ENCODE results near the gene DIP2B. TPM values are rescaled to one million over a fixed set of nuclear protein-coding genes. Genes with fewer than 3 reads are reported as not detected.

The DIP2B gene
- total RNA-seq, 1 donor from 2014 or later, result 28.6 TPM

DNA sequence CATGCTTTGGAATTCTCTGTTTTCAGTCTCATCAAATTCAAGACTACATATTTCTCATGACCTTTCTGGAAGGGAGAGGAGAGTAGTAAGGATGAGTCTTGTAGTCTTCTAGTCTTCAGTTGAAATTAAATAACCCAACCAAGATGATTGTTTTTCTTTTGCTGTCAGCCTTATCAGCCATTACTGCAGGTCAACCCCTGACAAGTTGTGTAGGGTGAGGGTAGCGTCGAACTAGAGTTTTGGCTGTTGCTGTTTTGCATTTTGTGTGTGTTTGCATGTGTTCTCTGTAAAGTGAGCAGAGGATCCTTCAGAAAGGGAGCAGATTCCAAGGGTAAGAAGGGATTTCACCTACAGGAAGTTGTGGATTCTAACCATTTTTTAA is 28.4 kb downstream of the DIP2B start:
- ATAC-seq, result no peak
- DNase-seq, result no peak
- H3K4me1 ChIP-seq, result peaks cover 33% of the 10 kb centered on the region
- H3K36me3 ChIP-seq, result no peaks in the 10 kb centered on the region
- no peaks in the 10 kb centered on the region for H3K27me3 ChIP-seq
- TF ChIP-seq, protein P1, sequence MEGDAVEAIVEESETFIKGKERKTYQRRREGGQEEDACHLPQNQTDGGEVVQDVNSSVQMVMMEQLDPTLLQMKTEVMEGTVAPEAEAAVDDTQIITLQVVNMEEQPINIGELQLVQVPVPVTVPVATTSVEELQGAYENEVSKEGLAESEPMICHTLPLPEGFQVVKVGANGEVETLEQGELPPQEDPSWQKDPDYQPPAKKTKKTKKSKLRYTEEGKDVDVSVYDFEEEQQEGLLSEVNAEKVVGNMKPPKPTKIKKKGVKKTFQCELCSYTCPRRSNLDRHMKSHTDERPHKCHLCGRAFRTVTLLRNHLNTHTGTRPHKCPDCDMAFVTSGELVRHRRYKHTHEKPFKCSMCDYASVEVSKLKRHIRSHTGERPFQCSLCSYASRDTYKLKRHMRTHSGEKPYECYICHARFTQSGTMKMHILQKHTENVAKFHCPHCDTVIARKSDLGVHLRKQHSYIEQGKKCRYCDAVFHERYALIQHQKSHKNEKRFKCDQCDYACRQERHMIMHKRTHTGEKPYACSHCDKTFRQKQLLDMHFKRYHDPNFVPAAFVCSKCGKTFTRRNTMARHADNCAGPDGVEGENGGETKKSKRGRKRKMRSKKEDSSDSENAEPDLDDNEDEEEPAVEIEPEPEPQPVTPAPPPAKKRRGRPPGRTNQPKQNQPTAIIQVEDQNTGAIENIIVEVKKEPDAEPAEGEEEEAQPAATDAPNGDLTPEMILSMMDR (IDR thresholded peaks at IDR 0.05), result no peak
- H3K9me3 ChIP-seq, result no peaks in the 10 kb centered on the region
- H3K27ac ChIP-seq, result peak overlapping the region; percentile 53
- H3K4me3 ChIP-seq, result no peak overlapping the region
- intact Hi-C loops (cut with DNase I), result no loop called here

DNA sequence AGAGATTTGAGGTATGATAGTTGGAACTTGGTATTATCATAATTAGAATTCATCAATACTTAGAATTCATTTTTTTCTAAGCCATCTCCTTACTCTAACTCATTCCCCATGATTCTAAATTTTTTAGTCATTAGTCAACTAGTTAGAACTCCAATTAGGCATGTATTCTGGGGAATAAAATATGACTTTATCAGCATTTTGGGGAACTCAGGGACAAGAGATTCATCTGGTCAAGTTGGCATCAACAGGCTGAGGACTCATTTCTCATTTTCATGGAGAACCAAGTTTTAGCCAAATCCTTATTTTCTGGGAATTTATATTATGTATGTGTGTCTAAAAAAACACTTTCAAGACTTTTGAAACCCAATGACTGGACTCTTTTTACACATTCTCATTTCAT is 29.2 kb downstream of the DIP2B start:
- TF ChIP-seq, protein P1 (IDR thresholded peaks at IDR 0.05), result no peak

DNA sequence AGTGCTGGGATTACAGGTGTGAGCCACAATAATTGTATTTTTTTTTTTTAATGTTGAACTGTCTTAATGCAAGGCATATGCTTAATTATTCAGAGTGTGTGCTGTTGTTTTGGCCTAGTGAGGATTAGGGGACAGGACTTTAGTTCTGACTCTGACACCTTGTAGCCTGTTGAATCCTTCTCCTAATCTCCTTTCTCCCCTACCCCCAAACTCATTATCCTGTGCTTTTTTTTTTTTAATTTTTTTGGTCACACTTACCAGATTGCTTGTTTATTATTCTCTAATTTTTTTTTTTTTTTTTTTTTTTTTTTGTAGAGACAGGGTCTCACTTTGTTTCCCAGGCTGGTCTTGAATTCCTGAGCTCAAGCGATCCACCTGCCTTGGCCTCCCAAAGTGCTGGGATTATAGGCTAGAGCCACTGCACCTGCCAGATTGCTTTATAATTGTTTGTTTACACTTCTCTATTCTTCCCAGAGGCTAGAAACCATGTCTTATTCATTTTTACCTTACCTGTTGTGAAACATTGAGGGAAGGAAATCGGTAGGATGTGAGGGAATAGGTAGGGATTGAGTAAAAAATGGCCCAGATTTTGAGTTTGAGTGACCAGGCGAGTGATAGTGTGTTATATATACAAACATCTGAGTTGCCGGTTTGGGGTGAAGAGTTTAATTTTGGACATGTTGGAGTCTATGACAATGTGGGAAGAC is 32.2 kb downstream of the DIP2B start:
- intact Hi-C loops (cut with DNase I), result no loop called here
- no peak overlapping the region for H3K27ac ChIP-seq
- ATAC-seq (no peak), DNase-seq (no peak)
- H3K9me3 ChIP-seq, result no peaks in the 10 kb centered on the region
- H3K4me3 ChIP-seq, result no peak overlapping the region
- H3K27me3 ChIP-seq, result no peaks in the 10 kb centered on the region
- TF ChIP-seq, protein P1 (IDR thresholded peaks at IDR 0.05), result no peak
- peaks cover 33% of the 10 kb centered on the region for H3K4me1 ChIP-seq
- H3K36me3 ChIP-seq, result no peaks in the 10 kb centered on the region

More for the DNA sequence above, 29.2 kb downstream of the DIP2B start:
- no peaks in the 10 kb centered on the region for H3K27me3 ChIP-seq
- H3K4me1 ChIP-seq, result peaks cover 36% of the 10 kb centered on the region
- H3K4me3 ChIP-seq, result no peak overlapping the region
- H3K9me3 ChIP-seq, result no peaks in the 10 kb centered on the region
- no peak overlapping the region for H3K27ac ChIP-seq
- ATAC-seq, result no peak
- no peaks in the 10 kb centered on the region for H3K36me3 ChIP-seq
- no peak for DNase-seq
- intact Hi-C loops (cut with DNase I), result no loop called here

DNA sequence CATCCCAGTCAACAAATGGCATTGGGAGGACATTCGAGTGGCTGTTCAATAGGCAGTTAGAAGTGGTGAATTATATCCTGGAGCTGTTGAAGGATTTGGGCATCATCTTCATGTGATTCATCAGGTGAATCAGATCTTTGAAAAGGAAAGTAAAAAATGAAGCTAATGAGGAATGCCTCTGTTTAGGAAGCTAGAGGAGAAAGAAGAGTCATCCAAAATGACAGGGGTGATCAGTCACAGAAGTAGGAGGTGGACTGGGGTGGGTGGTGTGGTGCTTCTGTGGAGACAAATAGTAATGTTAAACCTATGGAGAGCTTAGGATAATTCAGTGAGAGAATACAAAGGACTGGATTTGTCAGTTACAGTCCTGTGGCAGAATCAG is 32.7 kb downstream of the DIP2B start:
- Histone ChIP-seq H3K36me3 (no peaks in the 10 kb centered on the region), H3K4me3 (no peak overlapping the region), H3K27ac (no peak overlapping the region), H3K4me1 (peaks cover 28% of the 10 kb centered on the region), H3K9me3 (no peaks in the 10 kb centered on the region), H3K27me3 (no peaks in the 10 kb centered on the region)
- no peak for ATAC-seq
- TF ChIP-seq, protein P1 (IDR thresholded peaks at IDR 0.05), result no peak
- DNase-seq, result no peak
- intact Hi-C loops (cut with DNase I), result no loop called here

DNA sequence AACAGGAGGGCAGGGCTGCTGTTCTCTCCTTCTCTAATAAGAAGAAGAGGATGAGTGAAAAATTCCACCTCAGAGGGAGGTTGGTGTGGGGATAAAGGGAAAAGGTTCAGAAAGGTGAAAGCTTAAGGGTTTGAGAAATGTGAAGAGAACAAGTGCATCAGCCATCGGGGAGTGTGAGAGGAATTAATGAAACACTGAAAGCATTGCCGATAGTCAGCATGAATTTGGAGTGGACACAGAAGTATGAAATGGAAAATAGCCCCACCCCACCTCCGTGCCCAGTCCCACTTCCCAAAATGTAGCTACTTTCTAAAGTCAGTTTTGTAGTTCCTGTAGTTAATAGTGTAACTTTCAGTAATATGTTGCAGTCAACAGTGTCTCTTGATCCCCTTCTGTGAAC is 33.4 kb downstream of the DIP2B start:
- TF ChIP-seq, protein P1 (IDR thresholded peaks at IDR 0.05), result no peak
- Histone ChIP-seq H3K4me1 (peaks cover 22% of the 10 kb centered on the region), H3K27me3 (no peaks in the 10 kb centered on the region), H3K36me3 (no peaks in the 10 kb centered on the region), H3K4me3 (no peak overlapping the region), H3K27ac (no peak overlapping the region), H3K9me3 (no peaks in the 10 kb centered on the region)
- intact Hi-C loops (cut with DNase I), result no loop called here
- DNase-seq (no peak), ATAC-seq (peak; percentile 62)

DNA sequence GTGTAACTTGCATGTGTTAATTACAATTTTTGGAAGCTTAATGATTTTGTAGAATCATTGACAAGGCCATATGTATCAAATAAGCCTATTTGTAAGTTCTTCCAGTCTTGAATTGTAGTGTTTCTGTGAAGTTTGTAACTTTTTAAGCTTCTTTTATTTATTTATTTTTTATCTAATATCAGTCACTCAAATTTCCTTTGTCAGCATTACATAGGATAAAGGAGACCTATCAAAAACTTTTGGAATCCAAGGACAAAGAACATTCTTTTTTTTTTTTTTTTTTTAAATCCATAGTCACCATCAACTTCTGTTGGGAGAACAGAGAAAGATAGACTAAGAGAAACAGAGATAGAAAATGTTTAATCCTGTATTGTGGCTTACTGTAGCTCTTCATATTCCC is 36.4 kb downstream of the DIP2B start:
- Histone ChIP-seq H3K9me3 (no peaks in the 10 kb centered on the region), H3K36me3 (no peaks in the 10 kb centered on the region), H3K27me3 (no peaks in the 10 kb centered on the region), H3K4me3 (no peak overlapping the region), H3K27ac (no peak overlapping the region), H3K4me1 (peaks cover 21% of the 10 kb centered on the region)
- TF ChIP-seq, protein P1 (IDR thresholded peaks at IDR 0.05), result no peak
- intact Hi-C loops (cut with DNase I), result no loop called here
- no peak for DNase-seq
- ATAC-seq, result no peak
